ENCODE results near the gene PDE4B. TPM values are rescaled to one million over a fixed set of nuclear protein-coding genes. Genes with fewer than 3 reads are reported as not detected.

PDE4B gene
- total and polyA plus RNA-seq, 9 of the 15 experiments (the other 6 are each of a cell fraction or from before 2014, with no cell fraction given): 0.09 TPM; not detected in 8

DNA sequence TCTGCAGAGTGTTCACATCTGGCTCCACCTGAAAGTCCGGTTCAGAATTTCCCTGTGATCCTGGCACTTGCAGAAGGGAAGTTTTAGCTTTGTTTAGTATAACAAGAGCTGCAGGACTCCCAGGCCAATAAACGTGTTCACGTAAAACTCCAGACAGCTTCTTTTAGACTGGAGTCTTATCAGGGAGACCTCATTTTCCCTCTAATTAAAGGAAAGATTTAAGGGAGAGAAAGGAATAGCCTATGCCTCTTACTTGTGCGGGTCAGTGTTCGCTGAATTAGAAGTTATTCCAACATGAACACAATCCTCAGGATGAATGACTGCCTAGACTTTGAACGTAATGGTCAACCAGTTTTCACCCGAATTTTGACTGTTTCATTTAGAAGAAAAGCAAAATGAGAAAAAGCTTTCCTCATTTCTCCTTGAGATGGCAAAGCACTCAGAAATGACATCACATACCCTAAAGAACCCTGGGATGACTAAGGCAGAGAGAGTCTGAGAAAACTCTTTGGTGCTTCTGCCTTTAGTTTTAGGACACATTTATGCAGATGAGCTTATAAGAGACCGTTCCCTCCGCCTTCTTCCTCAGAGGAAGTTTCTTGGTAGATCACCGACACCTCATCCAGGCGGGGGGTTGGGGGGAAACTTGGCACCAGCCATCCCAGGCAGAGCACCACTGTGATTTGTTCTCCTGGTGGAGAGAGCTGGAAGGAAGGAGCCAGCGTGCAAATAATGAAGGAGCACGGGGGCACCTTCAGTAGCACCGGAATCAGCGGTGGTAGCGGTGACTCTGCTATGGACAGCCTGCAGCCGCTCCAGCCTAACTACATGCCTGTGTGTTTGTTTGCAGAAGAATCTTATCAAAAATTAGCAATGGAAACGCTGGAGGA is 539.2 kb downstream of the PDE4B start:
- FAIRE-seq: no peak
- DNase-seq (ENCODE audit: extremely low read depth in 1 of 4, low spot score in 3 of 4): no peak

More for the DNA sequence above, 539.2 kb downstream of the PDE4B start:
- H3K27ac ChIP-seq (ENCODE audit: extremely low read depth, low read depth, low read length): no peak overlapping the region
- ATAC-seq: no peak
- H3K9ac ChIP-seq (ENCODE audit: insufficient read depth in 1 of 2, low read depth in 2 of 2, low read length in 2 of 2): no peak overlapping the region
- H3K36me3 ChIP-seq (ENCODE audit: control insufficient read depth, insufficient read depth, low read length): no peaks in the 10 kb centered on the region
- TF ChIP-seq ZNF395 (CRISPR knock-in tag; IDR thresholded peaks at IDR 0.05) (no peak), MEF2A (IDR thresholded peaks at IDR 0.05; ENCODE audit: control insufficient read depth, low read depth, low read length) (no peak), EGR1 (conservative IDR thresholded peaks at IDR 0.05) (no peak), BRCA1 (IDR thresholded peaks at IDR 0.05) (no peak), BRCA1 (CRISPR knock-in tag; IDR thresholded peaks at IDR 0.05) (no peak), FOSL1 (tag; conservative IDR thresholded peaks at IDR 0.05) (no peak), FOXM1 (IDR thresholded peaks at IDR 0.05; ENCODE audit: low read depth) (no peak), FOXM1 (CRISPR knock-in tag; IDR thresholded peaks at IDR 0.05; ENCODE audit: low read depth) (no peak), MAFG (tag; conservative IDR thresholded peaks at IDR 0.05) (no peak), XRCC3 (IDR thresholded peaks at IDR 0.05) (no peak), ZNF263 (CRISPR knock-in tag; IDR thresholded peaks at IDR 0.05; ENCODE audit: borderline replicate concordance) (no peak), MEF2D (tag; conservative IDR thresholded peaks at IDR 0.05; ENCODE audit: low read depth) (no peak), USF1 (CRISPR knock-in tag; IDR thresholded peaks at IDR 0.05) (no peak), MTA1 (IDR thresholded peaks at IDR 0.05; ENCODE audit: borderline replicate concordance) (no peak)
- POLR2A ChIA-PET: no interaction called here
- no TSS peak for BruUV-seq (replicated peaks)
- H3K4me2 ChIP-seq (ENCODE audit: insufficient read depth, low read length): no peak overlapping the region
- H3K27me3 ChIP-seq (ENCODE audit: control insufficient read depth in 2 of 2, insufficient read depth in 2 of 2, low read length in 2 of 2): peaks cover 2 to 6% of the 10 kb centered on the region in 2 experiments; a peak in 1 of 5 replicates
- CTCF ChIA-PET (ENCODE audit: low intra/inter-chr PET ratio): no interaction called here
- no peaks in the 10 kb centered on the region for H3K9me1 ChIP-seq (ENCODE audit: control insufficient read depth, insufficient read depth, low read length)
- no peak overlapping the region for H2AFZ ChIP-seq (ENCODE audit: low read depth, low read length)
- no peaks in the 10 kb centered on the region for H3K9me3 ChIP-seq (replicated peaks; ENCODE audit: control insufficient read depth, insufficient read depth, low read depth, low read length)
- intact Hi-C loops (cut with micrococcal nuclease): no loop called here
- H3K4me3 ChIP-seq: no peak overlapping the region
- no peaks in the 10 kb centered on the region for H3K4me1 ChIP-seq (replicated peaks in 1 of 2; ENCODE audit: control insufficient read depth in 2 of 2, insufficient read depth in 2 of 2, low read length in 2 of 2)
- 2% methylated on average over 18 of the region's 18 CpGs for WGBS (ENCODE audit: insufficient coverage, low coverage, missing lambda C conversion rate)
- H3K79me2 ChIP-seq (ENCODE audit: control insufficient read depth, insufficient read depth, low read length): no peaks in the 10 kb centered on the region
- no peaks in the 10 kb centered on the region for H4K20me1 ChIP-seq (replicated peaks; ENCODE audit: control insufficient read depth, insufficient read depth, low read length)
- in situ Hi-C loops (cut with MboI): no loop called here
